Left cardiac atrium (tissue), 4 donors: Measurements from ENCODE around the gene KCNK10. TPM values are rescaled to one million over a fixed set of nuclear protein-coding genes. Genes with fewer than 3 reads are reported as not detected.
A peak's percentile ranks its signal among the peaks of the same experiment; 100 is the strongest.

Experiments used
- ATAC-seq, 2 donors: fragments of 200-7000 bp; cut with Tn5 transposase; one replicate each; pipeline ENCODE4 v1.9.1; 2020; ENCODE audit warnings: mild to moderate bottlenecking in 2 of 2, moderate library complexity in 2 of 2
- DNase-seq: peaks from one replicate; pipeline ENCODE4 v3.0.0-alpha.2; 2020
- intact Hi-C, 2 donors: fragments of 100-400 bp; cut with DNase I; formaldehyde crosslinking; loops; one replicate each; pipeline versions ENCODE4 v1.14.1 to v1.15.1; 2022 to 2023
- total RNA-seq, 2 donors: library from RNA; stranded (reverse); fragmentation: NEBNext Ultra II Directional; extraction: Animal tissue kit (Norgen Biotek cat#: 25700); gene quantifications; one replicate each; pipeline ENCODE4 v1.2.1, GENCODE V29; 2021
- donor health status: DM: no; HTN: yes; CAD: no.
- donor health status: DM: no; HTN: yes; CAD: no; lungs with severe emphysema.
- donor health status: DM: yes; HTN: yes; CAD: no.
- donor health status: Dilated cardiomyopathy.

The KCNK10 gene
- total RNA-seq, 2 donors from 2014 or later: not detected

DNA sequence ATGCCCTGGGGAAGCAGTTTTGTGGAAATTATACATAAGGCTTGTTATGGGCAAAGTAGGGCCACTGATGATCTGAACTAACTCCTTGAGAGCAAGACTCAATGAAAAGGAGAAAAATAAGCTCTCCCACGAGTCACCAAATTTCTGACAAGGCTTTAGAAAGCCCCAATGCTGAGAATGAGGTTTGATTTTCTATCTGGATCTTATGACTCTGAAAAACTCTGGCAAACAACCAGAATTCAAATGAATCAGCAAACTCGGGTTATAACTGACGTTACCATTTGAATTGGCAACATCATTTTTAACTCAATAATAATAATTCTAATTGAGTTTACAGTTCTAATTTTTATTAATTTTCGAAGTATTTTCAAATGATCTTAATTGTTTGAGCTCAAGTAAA is 79.1 kb downstream of the KCNK10 start:
- no peak for ATAC-seq
- intact Hi-C loops: no loop called here
- DNase-seq: no peak

DNA sequence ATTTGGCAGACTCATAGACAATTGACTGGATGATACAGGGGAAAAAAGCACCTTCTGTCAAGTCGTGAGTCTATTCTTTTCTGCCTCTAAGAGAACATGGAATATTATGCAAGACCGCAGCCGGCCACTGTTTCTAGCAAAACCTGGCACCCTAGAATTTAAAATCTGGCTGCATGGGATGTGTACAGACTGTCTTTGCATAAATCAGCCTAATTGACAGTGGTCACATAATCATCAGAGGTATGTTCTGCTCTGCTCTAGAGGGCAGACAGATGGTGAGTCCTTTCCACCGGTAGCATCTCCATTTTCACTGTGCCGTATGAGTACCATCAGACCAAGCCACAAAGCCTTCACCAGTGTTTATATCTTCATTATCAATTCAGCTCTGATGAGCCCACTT is 80.6 kb downstream of the KCNK10 start:
- DNase-seq: no peak
- no peak for ATAC-seq
- intact Hi-C loops: no loop called here

DNA sequence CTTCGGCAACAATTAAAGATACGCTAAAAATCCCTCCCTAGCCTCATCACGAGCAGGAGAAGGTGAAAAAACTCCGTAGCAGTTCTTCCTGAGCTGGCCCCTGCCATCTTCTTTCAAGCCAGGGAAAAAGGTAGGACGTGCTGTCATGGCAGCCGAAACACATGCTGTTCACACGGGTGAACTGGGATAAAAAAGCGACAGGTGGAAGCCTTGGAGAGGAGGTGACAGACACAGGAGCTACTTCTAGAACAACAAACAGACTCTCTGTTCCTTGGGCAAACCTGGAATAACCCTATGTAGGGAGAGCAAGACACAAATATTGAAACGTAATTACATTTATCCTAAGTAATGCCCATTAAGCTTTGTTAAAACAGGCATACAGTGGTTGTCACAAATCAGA is 81.3 kb downstream of the KCNK10 start:
- intact Hi-C loops: no loop called here
- ATAC-seq (no peak), DNase-seq (no peak)

DNA sequence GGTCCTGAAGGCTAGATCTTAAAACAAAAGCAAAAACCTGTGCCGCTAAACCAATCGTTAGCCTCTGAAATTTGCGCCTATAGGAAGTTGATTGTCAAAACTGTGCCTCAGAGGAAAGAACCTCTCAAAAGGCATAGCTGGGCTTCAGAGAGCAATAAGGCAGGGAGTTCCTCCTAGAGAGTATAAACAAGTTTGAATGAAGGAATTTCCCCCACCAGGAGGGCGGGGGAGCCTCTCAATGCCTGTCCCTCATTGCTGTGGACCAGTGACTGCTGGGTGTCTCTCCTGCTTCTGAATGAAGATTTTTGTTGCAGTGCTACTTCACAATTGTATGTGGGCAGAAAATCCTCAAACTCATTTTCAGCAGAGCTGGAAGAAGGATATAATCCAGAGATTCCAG is 88.6 kb downstream of the KCNK10 start:
- ATAC-seq (no peak), DNase-seq (no peak)
- intact Hi-C loops: no loop called here

DNA sequence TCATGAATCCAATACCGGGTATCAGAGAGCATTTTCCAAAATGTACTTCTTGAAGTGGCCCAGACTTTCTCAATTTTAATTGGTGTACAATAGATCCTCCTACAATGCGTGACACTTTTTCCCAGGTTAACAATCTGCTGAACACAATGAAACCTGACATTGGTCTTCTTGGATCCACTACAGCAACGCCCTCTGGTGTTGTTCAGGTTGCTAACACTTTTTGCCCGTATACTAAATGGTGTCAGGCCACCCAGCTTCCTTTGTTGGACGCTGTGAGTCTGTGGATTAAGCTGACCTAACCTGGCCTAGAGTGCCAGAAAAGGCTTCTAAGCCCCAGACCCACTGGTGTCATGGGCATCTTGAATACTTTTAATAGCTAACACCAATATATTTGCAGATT is 89.2 kb downstream of the KCNK10 start:
- DNase-seq (no peak), ATAC-seq (no peak)
- intact Hi-C loops: no loop called here

DNA sequence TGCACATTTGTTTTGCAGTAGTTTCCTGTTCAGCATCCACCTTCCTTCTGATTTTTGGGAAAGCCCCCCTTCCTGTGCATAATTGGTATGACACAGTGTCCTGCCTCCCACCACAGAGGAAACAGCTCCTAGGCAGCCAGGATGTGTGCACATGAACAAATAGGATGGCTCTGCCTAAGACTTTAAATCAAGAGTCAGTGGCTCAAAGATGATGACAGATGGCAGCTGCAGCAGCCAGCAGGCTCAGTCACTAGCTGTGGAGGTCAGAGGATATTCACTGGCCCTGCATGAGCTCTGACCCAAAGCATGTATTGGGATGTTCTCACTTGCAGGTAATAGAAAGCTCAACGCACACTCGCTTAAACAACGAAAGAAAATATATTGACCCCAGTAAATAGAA is 90.3 kb downstream of the KCNK10 start:
- ATAC-seq (no peak), DNase-seq (no peak)
- intact Hi-C loops: no loop called here

DNA sequence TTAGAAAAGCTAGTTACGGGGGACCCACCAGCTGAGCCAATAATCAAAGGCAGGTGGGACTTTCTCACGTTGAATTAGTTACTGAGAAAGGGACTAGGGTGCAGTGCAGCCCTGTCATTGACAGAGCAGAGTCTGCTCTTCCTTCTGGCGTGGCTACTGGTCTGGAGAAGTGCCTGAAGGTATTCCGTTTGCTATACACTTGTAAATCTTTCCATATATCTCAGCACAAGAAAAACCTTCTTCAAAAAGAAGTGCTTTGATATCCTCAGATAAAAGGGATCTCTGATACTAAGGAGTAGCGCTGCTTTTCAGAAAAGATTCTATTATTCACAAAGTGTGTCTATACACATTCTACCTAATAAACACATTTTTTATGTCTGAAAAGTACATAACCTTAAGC is 91.5 kb downstream of the KCNK10 start:
- intact Hi-C loops: no loop called here
- ATAC-seq: no peak
- no peak for DNase-seq

- ATAC-seq (no peak), DNase-seq (no peak)
- intact Hi-C loops: no loop called here
Observed at GRCh38 chr14:88229428-88229827, 93.6 kb downstream of the KCNK10 start.

DNA sequence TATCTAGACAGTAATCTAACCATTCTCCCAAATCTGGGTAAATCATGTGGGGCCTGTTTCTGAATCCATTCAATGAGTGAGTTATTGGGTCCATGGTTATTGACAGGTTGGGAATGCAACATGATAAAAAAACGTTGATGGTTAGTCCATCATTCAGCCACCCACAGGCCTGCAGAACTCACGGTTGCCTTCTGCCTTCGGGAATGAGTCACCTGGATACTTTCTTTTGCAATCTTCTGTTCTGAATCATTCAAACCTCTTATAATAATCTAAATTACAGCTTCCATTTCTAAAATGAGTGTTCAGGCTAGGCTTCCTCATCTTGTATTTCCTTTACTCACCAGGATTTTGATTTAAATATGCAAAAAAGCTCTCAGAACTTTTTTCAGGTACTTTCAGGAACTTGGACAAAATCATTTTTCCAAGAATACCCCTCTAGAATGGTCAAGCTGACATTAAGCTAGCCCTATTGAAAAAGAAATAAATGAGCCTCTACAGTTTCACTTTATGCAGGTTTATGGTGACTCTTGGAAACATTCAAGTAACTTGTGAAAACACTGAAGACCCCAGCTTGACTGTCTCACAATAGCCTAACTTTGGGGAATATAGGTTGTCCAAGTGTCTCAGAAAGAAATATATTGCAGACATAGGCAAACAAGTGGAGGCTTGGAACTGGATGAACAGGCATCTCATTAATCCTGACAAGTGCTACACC is 94.4 kb downstream of the KCNK10 start:
- no peak for ATAC-seq
- no peak for DNase-seq
- intact Hi-C loops: no loop called here

DNA sequence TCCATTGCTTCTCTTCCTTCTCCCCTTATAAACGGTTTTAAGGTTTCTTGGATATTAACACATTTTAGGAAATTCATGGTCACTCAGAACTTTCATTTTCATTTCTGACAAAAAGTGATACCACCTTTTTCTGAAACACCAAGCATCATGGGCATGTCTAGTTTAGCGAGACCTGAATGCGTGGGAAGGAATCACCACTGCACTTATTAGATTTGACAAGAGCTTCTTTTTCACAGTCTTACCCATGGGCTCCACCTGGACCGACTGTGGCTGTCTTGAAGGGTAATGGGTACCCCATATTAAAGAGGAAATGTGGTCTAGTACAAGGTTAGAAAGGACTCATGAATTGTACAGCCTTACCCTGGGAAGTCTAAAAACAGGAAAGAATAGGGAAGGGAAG is 95.4 kb downstream of the KCNK10 start:
- intact Hi-C loops: no loop called here
- no peak for DNase-seq

DNA sequence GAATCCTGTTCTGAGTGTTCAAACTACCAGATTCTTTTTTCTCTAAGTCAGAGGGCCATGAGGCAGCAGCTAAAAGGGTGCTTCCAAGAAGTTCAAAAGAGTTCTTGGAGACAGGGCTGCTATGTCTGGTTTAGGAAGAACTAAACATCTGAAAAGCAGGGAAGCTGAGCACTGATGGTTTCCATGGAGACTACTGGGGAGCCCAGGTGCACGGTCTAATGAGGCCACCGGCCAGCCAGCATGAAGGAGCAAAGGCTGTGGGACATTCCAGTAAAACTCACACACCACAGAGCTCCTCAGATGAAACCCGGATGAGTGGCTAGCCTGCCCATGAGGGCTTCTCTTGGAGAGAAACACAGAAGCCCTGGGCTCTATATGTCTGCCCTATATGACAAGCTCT is 97.3 kb downstream of the KCNK10 start:
- intact Hi-C loops: no loop called here
- ATAC-seq: no peak
- no peak for DNase-seq

More for the DNA sequence above, 95.4 kb downstream of the KCNK10 start:
- ATAC-seq: no peak

DNA sequence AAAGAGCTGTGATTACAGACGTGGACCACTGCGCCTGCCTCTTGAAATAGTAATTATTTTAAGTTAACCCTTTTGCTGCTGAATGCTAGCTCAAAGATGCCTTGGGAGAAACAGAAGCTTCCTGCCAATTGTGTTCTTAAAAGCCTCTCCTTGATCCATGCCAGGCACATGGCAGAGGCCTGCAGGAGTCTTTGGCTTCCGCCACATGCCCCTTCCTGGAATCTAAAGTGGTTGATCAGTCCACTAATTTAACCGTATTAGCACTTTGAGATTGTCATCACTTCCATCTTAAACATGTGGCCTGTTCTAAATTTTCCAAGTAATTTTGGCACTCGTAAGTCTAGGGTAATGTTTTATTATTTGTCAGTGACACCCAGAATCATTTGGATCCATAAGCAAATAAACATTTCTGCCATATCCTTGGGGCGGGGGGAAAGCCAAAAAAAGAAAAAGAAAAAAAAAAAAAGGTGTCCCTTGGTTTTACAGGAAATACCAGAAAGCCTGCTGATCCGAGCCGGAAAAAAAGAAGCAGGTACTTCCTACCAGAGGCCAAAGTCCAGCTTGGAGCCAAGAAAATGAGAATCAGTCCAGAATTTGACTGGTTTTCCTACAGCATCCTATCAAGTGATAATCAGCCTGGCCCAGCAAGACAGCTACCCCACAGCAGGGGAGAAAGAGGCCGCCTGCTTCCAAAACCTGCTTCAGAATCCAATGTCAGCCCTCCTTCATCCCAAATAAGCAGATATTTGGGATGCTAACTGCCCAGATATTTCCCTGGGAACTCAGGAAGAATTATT is 104.8 kb downstream of the KCNK10 start:
- ATAC-seq: no peak
- intact Hi-C loops: no loop called here
- DNase-seq: no peak

DNA sequence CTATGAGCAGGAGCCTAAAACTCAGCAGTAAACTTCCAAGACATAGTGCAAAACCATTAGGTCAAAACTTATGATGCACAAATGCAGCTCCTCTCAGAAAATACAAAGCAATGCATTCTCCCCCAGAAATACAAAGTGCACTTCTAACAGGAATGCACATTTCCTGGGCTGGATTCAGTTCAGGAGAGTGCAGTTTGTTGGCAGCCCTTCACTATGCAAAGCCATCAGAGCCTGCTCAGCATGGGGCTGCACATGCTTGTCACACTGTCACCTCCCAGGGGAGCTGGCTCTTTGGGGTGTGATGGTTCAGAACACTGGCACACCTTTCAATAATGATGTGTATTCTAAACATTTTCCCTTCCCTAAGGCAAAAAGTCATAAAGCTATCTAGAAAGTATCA is 110.4 kb downstream of the KCNK10 start:
- no peak for ATAC-seq
- intact Hi-C loops: no loop called here
- DNase-seq: no peak

DNA sequence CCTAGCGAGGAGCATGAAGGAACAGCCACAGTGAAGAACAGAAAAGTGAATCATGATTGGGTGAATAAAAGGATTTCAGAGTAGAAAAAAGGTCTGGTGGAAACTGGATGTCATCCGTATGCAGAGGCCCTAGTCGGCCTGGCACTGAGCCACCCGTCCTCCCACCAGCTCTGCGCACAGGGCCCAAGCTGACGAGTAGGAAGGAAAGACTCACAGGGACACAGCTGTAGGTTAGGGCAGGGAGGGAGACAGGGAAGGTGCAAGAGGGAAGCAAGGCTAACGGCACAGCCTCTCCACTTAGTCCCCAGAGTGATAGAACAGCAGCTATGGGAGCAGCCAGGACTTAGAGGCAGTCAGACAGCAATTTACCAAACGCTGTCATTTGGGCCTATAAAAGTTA is 112.6 kb downstream of the KCNK10 start:
- DNase-seq: peak; percentile 25
- ATAC-seq: peak in 1 of 2 donors; percentile 60
- intact Hi-C loops: no loop called here

DNA sequence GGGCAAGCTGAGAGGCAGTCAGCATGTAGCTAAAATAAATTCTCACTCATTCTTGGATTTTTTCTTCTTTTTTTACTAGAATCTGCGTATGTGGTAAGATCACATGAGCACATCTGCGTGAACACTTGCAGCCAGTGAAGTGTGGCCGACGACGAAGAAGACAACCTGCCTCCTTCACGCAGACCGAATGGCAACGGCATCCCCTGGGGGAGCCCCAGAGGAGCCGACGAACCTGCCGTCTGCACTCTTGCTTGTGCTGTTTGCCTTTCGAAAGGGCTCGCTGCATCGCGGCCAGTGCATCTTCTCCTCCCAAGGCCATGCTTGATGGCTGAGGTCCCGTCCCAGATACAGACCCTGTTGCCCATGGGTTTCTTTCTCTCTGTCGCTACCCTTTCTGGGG is 113.8 kb downstream of the KCNK10 start:
- intact Hi-C loops: no loop called here
- DNase-seq (no peak), ATAC-seq (no peak)

- intact Hi-C loops: no loop called here
- DNase-seq: no peak
- ATAC-seq: no peak
Observed at GRCh38 chr14:88208858-88209257, 114.2 kb downstream of the KCNK10 start.

- intact Hi-C loops: no loop called here
- ATAC-seq (peak in 1 of 2 donors; percentile 42), DNase-seq (no peak)
Observed at GRCh38 chr14:88204221-88204620, 118.8 kb downstream of the KCNK10 start.

- no peak for DNase-seq
- ATAC-seq: peak in 1 of 2 donors; percentile 49
- intact Hi-C loops: no loop called here
Observed at GRCh38 chr14:88203291-88203690, 119.8 kb downstream of the KCNK10 start.

DNA sequence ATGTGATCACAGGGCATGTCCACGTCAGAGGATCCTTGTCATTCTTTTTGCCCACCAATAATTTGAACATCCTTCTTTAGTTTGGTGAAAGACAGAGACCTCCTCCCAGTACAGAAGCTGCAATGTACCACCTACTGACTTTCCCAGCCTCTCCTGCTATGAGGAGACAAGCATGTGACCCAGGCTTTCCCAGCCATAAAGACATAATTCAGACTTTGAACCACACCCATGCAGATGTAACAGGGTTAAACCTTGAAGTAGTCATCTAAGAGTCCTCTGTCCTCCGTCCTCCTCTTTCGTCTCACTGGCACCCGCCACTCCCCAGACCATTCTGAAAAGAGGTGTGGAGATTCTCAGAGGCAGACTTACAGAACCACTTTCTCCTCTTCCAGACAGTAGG is 120.8 kb downstream of the KCNK10 start:
- ATAC-seq: no peak
- intact Hi-C loops: no loop called here
- no peak for DNase-seq

- intact Hi-C loops: no loop called here
- no peak for ATAC-seq
- DNase-seq: no peak
Observed at GRCh38 chr14:88201851-88202250, 121.2 kb downstream of the KCNK10 start.

- intact Hi-C loops: no loop called here
- DNase-seq (no peak), ATAC-seq (no peak)
Observed at GRCh38 chr14:88199882-88200281, 123.2 kb downstream of the KCNK10 start.
